NCI-H2196 (cell line): Measurements from ENCODE around the gene OR5AS1.
"Not testable (repeated sequence)": the region's sequence is repeated elsewhere in the genome, so short reads cannot be mapped to it uniquely, and the experiment has no call there.

Source experiments
- DNase-seq: peaks from one replicate; lab custom pipeline; 2025; ENCODE audit not compliant: unreplicated experiment; lab: John Stamatoyannopoulos, UW

OR5AS1 gene

DNA sequence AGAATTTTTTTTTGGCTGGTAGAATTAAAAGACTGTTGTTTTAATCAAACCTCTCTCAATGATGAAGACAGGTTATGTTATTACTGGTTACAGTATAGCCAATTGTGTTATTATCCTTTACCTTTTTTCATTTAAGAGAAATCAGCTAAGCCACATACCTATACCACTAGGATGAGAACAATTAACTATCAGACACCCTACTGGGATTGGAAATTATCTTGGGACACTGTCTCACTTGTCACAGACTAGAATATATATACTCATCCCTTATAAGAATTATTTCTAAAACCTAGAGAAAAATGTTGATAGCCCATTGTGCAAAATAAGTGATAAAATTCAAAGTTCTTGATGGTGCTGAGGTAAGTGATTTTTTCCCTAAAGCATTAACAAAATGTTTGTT lies at the start of gene OR5AS1:
TSS of gene OR5AS1 (plus strand) at position 301 of the 400 bp plus-strand sequence. CDS start 2,765 bp downstream, outside the sequence.
- DNase-seq: no peak

DNA sequence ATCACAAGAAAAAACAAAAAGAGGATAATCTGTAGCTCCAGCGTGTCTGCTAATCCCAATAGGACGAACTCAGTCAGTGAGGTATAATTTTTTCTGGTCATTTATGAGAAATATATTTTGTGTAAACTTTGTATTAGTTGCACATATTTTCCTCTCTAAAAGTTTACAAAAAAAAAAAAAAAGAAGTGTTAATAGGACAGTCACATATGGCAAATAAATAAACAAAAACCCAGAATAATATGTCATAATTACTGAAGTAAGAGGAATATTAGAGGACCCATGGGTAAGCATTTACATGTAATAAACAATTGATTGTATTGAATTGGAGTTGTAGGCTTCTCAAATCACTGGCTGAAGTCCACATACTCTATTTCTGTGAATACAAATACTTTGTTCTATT lies 32.9 kb upstream of the OR5AS1 start, which contains the start of gene OR5F1:
TSS of gene OR5F1 (minus strand) at position 101 of the 400 bp plus-strand sequence. CDS start at position 101, 0 bp downstream.
- DNase-seq: no peak

DNA sequence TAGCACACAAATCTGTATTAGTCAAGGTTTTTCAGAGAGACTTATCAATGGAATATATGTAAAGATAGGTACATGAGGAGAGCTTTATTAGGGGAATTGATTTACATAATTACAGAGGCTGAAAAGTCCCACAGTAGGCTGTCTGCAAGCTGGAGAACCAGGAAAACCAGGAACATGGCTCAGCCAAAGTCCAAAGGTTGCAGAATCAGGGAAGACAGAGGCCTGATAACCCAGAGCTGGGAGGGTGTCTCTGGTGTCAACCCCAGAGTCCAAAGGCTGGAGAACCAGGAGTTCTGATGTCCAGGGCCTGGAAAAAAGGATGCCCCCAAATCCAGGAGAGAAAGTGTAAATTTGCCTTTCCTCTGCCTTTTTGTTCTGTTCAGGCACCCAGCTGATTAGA lies 16.7 kb upstream of the OR5AS1 start:
- no peak for DNase-seq

DNA sequence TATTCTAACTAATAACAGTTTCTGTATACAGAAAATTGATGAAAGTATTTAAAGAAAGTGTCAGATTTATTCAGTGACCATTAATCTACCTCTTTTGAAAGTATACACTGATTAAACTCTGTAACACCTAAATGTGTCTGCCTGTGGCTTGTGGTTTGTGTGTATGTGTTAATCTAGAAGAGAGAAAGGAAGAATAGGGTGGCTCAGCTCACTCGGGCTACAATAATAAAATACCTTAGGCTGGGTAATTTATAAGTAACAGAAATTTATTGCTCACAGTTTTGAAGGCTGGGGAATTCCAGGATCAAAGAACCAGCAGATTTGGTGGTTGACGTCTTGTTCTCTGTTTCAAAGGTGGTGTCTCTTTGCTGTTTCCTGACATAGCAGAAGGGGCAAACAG lies 13.6 kb upstream of the OR5AS1 start:
- no peak for DNase-seq

DNA sequence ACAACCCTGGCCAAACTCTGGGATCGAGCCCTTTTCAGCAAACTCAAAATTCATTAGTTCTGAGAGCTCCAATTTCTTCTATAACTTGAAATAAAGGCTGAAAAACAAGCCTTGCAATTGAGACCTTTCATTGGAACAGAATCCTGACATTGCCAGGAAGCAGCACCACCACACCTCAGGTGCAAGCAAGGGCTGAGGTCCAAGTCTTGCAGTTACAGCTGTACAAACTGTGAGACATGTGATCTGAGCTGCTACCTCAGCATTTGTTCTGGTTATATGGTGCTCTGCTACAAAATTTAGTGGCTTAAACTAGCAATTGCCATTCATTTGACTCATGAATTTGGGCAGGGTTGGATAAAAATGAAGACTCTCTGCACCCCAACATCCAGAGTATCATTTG lies 18.1 kb downstream of the OR5AS1 start:
- no peak for DNase-seq

DNA sequence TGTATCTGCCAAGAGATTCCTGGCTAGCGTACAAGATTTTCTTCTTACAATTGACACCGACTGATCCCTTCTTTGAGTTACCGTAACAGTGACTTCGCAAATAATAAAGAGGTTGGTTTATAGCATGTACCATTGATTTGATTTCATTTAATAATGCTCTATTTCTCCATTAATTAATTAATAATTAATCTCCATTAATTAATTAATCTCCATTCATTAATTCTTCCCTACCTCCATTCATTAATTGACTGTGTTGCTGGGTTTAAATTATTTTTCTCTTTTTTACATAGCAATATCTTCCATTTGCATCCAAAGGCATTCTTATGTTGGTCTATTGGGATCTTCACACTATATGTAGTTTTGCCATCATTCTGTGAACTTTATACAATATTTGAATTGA lies 21.0 kb downstream of the OR5AS1 start:
- no peak for DNase-seq

DNA sequence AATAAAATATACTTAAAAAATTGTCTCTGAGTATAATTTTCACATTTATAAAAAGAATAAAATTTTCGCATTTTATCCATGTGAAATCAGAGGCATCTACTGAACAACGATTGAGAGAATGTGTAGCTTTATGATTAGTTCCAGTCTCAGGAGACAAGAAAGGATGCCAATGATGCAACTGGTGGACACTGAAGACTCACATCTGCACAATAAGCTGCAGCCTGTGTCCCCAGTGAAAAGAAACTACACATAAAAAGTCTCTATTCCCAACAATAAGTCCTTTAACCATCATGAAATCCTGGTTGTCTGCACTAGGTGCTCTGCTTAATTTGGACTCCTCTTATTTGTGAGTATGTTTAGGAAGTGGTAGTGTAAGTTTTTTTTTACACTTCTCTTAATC lies 22.0 kb downstream of the OR5AS1 start:
- no peak for DNase-seq

DNA sequence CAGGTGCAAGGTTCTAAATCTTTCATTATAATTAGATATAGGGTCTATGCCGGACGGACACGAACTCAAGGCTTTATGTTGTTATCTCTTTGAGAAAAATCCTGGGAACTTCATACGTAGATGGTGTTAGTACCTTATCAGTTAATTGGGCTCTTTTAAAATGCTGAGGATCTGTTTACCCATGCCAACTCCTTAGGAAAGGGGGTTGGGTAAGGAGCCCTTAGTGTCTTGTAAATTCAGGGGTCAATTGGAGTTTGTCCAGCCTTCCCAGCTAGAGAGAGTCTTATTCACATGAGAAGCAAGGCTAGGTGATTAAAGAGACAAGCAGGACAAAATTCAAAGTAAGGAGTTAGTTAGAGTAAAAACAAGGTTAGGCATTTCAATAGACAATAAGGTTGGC lies 28.9 kb downstream of the OR5AS1 start:
- DNase-seq: not testable (repeated sequence)

DNA sequence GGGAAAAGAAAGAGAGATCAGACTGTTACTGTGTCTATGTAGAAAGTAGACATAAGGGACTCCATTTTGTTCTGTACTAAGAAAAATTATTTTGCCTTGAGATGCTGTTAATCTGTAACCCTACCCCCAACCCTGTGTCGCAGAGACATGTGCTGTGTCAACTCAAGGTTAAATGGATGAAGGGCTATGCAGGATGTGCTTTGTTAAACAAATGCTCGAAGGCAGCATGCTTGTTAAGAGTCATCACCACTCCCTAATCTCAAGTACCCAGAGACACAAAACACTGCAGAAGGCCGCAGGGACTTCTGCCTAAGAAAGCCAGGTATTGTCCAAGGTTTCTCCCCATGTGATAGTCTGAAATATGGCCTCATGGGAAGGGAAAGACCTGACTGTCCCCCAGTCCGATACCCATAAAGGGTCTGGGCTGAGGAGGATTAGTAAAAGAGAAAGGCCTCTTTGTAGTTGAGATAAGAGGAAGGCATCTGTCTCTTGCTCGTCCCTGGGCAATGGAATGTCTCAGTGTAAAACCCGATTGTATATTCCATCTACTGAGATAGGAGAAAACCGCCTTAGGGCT lies 30.3 kb downstream of the OR5AS1 start:
- DNase-seq: not testable (repeated sequence)

DNA sequence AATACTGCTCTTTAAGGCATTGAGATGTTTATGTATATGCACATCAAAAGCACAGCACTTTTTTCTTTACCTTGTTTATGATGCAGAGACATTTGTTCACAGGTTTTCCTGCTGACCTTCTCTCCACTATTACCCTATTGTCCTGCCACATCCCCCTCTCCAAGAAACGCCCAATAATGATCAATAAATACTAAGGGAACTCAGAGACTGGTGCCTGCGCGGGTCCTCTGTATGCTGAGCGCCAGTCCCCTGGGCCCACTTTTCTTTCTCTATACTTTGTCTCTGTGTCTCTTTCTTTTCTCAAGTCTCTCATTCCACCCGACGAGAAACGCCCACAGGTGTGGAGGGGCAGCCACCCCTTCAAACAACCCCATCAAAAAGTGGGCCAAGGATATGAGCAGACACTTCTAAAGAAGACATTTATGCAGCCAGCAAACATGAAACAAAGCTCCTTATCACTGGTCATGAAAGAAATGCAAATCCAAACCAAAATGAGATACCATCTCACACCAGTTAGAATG lies 30.9 kb downstream of the OR5AS1 start:
- DNase-seq: not testable (repeated sequence)

DNA sequence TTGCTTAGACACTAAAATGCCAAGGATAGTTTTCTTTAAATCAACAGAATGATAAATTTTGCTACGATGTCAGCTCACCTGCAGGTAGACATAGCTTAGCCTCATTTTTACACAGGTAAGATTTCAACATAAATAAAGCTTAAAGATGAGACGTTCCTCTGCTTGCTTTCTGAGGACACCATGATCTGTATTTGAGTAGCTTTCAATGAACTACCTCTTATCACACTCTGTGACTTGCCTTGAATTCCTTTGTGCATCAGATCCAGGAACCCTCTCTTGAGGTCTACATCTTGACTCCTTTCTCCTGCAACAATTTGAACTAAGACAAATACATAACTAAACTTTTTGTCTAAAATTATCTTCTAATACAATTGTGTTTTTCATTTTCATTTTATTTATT lies 39.5 kb downstream of the OR5AS1 start:
- DNase-seq: no peak
